ENCODE measurements around the gene SMIM38.

SMIM38 gene

DNA sequence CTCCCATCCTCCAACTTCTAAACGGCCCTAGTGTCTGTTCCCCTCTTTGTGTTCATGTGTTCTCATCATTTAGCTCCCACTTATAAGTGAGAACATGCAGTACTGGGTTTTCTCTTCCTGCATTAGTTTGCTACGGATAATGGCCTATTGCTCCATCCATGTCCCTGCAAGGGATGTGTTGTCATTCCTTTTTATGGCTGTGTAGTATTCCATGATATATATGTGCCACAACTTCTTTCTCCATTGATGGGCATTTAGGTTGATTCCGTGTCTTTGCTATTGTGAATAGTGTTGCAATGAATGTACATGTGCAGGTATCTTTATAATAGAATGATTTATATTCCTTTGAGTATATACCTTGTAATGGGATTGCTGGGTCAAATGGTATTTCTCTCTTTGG is 5.6 kb upstream of the SMIM38 start:
- TF ChIP-seq, protein P1, sequence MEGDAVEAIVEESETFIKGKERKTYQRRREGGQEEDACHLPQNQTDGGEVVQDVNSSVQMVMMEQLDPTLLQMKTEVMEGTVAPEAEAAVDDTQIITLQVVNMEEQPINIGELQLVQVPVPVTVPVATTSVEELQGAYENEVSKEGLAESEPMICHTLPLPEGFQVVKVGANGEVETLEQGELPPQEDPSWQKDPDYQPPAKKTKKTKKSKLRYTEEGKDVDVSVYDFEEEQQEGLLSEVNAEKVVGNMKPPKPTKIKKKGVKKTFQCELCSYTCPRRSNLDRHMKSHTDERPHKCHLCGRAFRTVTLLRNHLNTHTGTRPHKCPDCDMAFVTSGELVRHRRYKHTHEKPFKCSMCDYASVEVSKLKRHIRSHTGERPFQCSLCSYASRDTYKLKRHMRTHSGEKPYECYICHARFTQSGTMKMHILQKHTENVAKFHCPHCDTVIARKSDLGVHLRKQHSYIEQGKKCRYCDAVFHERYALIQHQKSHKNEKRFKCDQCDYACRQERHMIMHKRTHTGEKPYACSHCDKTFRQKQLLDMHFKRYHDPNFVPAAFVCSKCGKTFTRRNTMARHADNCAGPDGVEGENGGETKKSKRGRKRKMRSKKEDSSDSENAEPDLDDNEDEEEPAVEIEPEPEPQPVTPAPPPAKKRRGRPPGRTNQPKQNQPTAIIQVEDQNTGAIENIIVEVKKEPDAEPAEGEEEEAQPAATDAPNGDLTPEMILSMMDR (IDR thresholded peaks at IDR 0.05): no peak
- Histone ChIP-seq H3K4me1 (no peaks in the 10 kb centered on the region), H2AFZ (no peak overlapping the region), H3K27me3 (ENCODE audit: control insufficient read depth, insufficient read depth, low read length) (no peaks in the 10 kb centered on the region), H3K9ac (no peak overlapping the region), H3K36me3 (ENCODE audit: control insufficient read depth, insufficient read depth, low read length) (no peaks in the 10 kb centered on the region), H3K79me2 (no peaks in the 10 kb centered on the region), H3K4me3 (ENCODE audit: low read depth, low read length) (no peak overlapping the region), H3K27ac (no peak overlapping the region), H3K4me2 (ENCODE audit: low read length) (no peak overlapping the region), H3K9me3 (ENCODE audit: control insufficient read depth, low read length) (no peaks in the 10 kb centered on the region)

DNA sequence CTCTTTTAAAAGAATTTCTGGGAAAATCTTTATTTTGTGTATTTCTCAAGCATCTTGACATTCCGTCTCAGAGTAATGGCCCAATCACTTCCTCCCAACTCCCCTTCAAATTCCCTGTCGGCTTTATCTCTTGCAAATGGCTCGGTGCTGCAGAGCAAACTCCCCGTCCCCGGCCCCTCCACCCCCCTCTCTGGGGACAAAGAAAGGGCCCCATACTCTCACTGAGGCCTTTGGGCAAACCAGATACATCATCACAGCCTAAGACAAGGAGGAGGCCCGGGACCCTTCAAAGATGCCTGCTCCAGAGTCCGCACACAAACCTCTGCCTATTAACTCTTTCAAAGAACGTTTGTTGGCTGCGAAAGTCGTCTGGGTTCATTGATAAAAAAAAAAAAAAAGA is 3.9 kb upstream of the SMIM38 start:
- TF ChIP-seq, protein P1 (IDR thresholded peaks at IDR 0.05): no peak
- H3K4me3 ChIP-seq (ENCODE audit: low read depth, low read length): no peak overlapping the region
- no peak overlapping the region for H3K4me2 ChIP-seq (ENCODE audit: low read length)
- no peaks in the 10 kb centered on the region for H3K79me2 ChIP-seq
- no peak overlapping the region for H2AFZ ChIP-seq
- no peaks in the 10 kb centered on the region for H3K36me3 ChIP-seq (ENCODE audit: control insufficient read depth, insufficient read depth, low read length)
- H3K9me3 ChIP-seq (ENCODE audit: control insufficient read depth, low read length): no peaks in the 10 kb centered on the region
- H3K27me3 ChIP-seq (ENCODE audit: control insufficient read depth, insufficient read depth, low read length): no peaks in the 10 kb centered on the region
- H3K4me1 ChIP-seq: no peaks in the 10 kb centered on the region
- H3K27ac ChIP-seq: no peak overlapping the region
- H3K9ac ChIP-seq: no peak overlapping the region

DNA sequence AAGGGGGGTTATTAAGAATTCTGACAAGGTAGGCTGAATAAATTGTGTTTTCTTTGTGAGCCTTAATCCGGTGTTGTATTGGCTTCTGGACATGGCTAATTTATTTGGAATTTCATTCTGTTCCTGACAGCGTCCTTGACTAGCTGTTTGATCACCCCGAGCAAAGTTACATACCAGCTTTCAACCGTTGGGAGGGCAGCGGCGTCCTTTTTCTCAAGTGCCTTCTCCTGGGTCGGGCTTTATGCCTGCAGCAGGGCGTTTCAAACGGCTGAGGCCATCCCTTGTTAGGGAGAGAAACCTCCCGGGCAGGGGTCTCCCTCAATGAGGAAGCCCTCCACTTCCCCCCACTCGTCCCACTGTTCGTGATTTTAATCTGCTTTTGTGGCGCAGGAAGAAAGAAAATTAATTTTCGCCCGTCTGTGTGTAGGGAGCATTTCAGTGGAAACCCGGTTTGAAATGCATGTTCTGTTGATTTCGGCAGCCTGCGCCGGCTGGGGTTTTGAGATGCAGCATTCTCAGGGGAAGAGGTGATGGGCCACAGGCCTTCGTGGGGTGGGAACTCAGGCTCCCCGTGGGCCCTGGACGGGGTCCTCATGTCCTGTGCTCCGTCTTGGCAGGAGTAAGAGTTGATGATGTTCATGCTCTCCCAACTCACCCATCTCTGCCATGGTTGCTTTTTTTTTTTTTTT is 2.9 kb upstream of the SMIM38 start:
- Histone ChIP-seq H3K27me3 (ENCODE audit: control insufficient read depth, insufficient read depth, low read length) (no peaks in the 10 kb centered on the region), H3K9ac (no peak overlapping the region), H3K4me3 (ENCODE audit: low read depth, low read length) (no peak overlapping the region), H2AFZ (no peak overlapping the region), H3K36me3 (ENCODE audit: control insufficient read depth, insufficient read depth, low read length) (no peaks in the 10 kb centered on the region), H3K9me3 (ENCODE audit: control insufficient read depth, low read length) (no peaks in the 10 kb centered on the region), H3K79me2 (no peaks in the 10 kb centered on the region), H3K4me1 (no peaks in the 10 kb centered on the region), H3K4me2 (ENCODE audit: low read length) (no peak overlapping the region), H3K27ac (no peak overlapping the region)
- TF ChIP-seq, protein P1 (IDR thresholded peaks at IDR 0.05): no peak

DNA sequence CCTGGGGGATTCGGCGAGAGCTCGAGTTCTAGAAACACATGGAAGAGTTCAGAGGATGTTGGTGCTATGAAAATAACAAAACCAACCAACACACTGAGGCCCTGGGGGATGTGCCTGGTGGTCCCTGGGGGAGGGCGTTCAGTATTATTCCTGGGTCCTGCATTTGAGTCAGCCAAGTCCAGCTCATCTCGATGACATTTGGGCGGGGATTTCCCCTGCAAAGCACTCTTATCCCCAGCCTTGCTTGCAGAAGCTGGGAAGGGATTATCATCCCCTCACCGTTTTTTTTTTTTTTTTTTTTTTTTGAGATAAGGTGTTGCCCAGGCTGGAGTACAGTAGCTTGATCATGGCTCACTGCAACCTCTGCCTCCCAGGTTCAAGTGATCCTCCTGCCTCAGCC is 2.1 kb upstream of the SMIM38 start:
- Histone ChIP-seq H3K79me2 (no peaks in the 10 kb centered on the region), H3K27me3 (ENCODE audit: control insufficient read depth, insufficient read depth, low read length) (no peaks in the 10 kb centered on the region), H3K36me3 (ENCODE audit: control insufficient read depth, insufficient read depth, low read length) (no peaks in the 10 kb centered on the region), H3K9ac (no peak overlapping the region), H3K4me3 (ENCODE audit: low read depth, low read length) (no peak overlapping the region), H3K27ac (no peak overlapping the region), H3K9me3 (ENCODE audit: control insufficient read depth, low read length) (no peaks in the 10 kb centered on the region), H3K4me2 (ENCODE audit: low read length) (no peak overlapping the region), H2AFZ (no peak overlapping the region), H3K4me1 (no peaks in the 10 kb centered on the region)
- TF ChIP-seq, protein P1 (IDR thresholded peaks at IDR 0.05): no peak
